NOMO-1 treated with dmso at 0.1 percent for 144 hours (cell line): ENCODE measurements around the gene SELP.
"Not testable (repeated sequence)": the region's sequence is repeated elsewhere in the genome, so short reads cannot be mapped to it uniquely, and the experiment has no call there.

Experiments
- DNase-seq: peaks from one replicate; lab custom pipeline; 2025; ENCODE audit not compliant: unreplicated experiment; lab: John Stamatoyannopoulos, UW

The SELP gene

GRCh38 chr1:169630006-169630405 lies at the start of gene SELP:
SELP (minus strand) TSS chr1:169630124; CDS start chr1:169630074, 50 bp downstream.
- no peak for DNase-seq

- DNase-seq: no peak
Measured at GRCh38 chr1:169679692-169680091, 49.8 kb upstream of the SELP start.

GRCh38 chr1:169676001-169676400 lies 46.1 kb upstream of the SELP start:
- DNase-seq: no peak

- DNase-seq: no peak
Measured at GRCh38 chr1:169670836-169671235, 40.9 kb upstream of the SELP start.

GRCh38 chr1:169670244-169670643 lies 40.3 kb upstream of the SELP start:
- not testable (repeated sequence) for DNase-seq

- not testable (repeated sequence) for DNase-seq
Measured at GRCh38 chr1:169667699-169668596, 38.0 kb upstream of the SELP start.

GRCh38 chr1:169667227-169667639 lies 37.3 kb upstream of the SELP start:
- DNase-seq: not testable (repeated sequence)

GRCh38 chr1:169662680-169663079 lies 32.8 kb upstream of the SELP start:
- not testable (repeated sequence) for DNase-seq

- DNase-seq: not testable (repeated sequence)
Measured at GRCh38 chr1:169661066-169661465, 31.1 kb upstream of the SELP start.

- DNase-seq: not testable (repeated sequence)
Measured at GRCh38 chr1:169658777-169659176, 28.9 kb upstream of the SELP start.

GRCh38 chr1:169653873-169654272 lies 23.9 kb upstream of the SELP start:
- DNase-seq: no peak

GRCh38 chr1:169651035-169651434 lies 21.1 kb upstream of the SELP start:
- DNase-seq: no peak

GRCh38 chr1:169650551-169650950 lies 20.6 kb upstream of the SELP start:
- no peak for DNase-seq

GRCh38 chr1:169648709-169649108 lies 18.8 kb upstream of the SELP start:
- DNase-seq: no peak

- DNase-seq: no peak
Measured at GRCh38 chr1:169648187-169648586, 18.3 kb upstream of the SELP start.

GRCh38 chr1:169647512-169647911 lies 17.6 kb upstream of the SELP start:
- DNase-seq: no peak

GRCh38 chr1:169644297-169644696 lies 14.4 kb upstream of the SELP start:
- no peak for DNase-seq

GRCh38 chr1:169634877-169635276 lies 5.0 kb upstream of the SELP start:
- DNase-seq: no peak

- DNase-seq: no peak
Measured at GRCh38 chr1:169634145-169634544, 4.2 kb upstream of the SELP start.

- DNase-seq: no peak
Measured at GRCh38 chr1:169631249-169631648, 1.3 kb upstream of the SELP start.

- DNase-seq: no peak
Measured at GRCh38 chr1:169624912-169625311, 5.0 kb downstream of the SELP start.

GRCh38 chr1:169624122-169624521 lies 5.8 kb downstream of the SELP start:
- no peak for DNase-seq
